Activated CD8-positive, alpha-beta memory T cell treated with anti-CD3 and anti-CD28 coated beads for 48 hours (primary cell): ENCODE measurements around the gene CSNK1G1.

Experiments
- DNase-seq, 3 experiments: peaks; one replicate each; pipeline ENCODE4 v3.0.0-alpha.2; 2020; ENCODE audit warnings: low read depth in 2 of 3, low spot score in 2 of 3

Gene CSNK1G1

DNA sequence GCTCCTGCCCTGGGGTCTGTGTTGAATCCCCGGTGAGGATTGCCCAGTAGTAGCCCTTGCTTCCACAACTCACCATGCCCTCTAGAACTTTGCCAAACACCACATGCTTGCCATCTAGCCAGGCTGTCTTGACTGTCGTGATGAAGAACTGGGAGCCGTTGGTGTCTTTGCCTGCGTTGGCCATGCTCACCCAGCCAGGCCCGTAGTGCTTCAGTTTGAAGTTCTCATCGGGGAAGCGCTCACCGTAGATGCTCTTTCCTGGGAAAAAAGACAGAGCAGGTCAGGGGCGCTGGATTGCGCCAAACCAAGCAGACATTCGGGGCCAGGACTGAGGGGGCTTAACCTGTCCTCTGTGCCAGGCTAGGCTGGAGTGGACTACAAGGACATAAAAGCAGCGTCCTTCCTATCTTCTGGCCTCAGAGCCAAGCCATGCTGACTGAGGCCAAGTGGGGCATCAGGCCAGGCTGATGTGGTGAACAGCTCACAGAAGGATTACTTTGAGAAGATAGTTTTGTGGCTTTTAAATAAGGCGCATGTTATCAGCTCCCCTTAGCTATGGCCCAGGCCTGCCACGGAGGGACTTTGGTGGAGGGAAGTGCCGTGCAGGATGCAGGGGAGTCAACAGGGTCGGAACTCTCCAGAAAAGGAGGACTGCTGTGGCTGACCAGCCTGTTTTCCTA lies 199.2 kb downstream of the CSNK1G1 start:
- DNase-seq: no peak

DNA sequence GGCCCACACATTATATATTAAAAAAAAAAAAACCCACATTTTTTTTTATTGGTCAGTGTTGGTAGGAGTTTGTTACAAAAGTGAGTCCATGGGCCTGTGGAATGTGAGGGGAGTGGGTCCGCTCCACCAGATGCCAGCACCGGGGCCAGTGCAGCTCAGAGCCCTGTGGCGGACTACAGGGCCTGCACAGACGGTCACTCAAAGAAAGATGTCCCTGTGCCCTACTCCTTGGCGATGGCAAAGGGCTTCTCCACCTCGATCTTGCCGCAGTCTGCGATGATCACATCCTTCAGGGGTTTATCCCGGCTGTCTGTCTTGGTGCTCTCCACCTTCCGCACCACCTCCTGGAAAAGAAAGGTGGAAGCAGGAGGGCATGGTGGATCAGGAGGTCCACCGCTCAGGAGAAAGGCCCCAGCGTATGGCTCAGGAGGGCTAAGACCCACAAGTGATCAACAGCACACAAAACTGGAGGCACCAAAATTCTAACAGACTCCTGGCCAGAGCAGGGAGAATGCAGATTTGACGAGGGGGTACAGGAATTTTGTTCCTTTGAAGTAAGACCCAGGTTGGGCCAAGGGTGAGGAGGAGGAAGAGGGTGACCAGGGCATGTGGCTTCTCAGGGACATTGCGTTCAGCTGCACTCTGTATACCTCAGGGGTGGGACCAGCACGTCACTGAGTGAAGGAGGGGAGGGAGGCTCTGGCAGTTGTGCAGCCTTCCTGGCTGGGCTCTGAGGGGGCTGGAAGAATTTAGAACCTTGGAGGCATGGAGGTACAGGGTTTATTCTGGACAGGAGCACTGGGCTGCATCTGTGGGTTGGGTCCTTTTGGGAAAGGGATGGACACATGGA lies 199.9 kb downstream of the CSNK1G1 start:
- DNase-seq: no peak

DNA sequence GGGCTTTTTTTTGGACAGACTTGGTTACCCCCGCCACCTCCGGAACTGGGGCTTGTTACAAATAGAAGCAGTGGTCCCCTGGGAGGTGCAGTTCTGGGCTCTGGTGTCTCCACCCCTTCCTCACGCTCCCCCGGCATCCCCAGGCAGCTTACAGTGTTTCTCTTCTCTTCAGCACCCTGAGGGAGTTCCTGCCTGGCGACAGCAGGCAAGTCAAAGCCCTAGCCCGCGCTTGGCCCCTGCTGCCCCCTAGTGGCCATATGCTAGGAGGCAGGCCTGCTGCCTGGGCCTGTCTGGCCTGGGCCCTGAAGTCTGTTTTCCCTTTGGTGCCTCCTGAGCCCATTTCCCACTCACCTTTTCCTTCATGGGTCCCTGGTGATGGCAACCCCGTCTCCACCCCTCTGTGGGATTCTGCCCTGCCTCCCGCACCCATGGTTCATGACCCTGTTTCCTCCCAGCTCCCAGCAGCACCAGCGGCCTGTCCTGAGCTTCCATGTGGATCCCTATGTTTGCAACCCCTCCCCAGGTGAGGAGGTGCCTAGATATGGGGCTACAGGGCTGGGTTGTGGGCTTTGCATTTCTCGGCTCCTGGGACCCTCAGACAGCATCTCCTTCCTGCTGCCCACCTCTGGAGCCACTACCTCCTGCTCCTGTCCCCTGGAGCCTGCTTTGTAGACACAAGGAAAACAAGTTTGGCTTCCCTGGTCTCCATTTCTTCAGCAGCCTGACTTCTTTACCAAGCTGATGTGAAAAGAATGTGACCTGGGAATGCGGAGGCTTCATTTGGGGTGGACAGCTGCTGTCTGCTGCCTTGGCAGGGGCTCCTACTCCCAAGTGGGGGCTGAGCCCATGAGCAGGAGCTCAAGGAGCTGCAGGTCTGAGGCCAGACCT lies 202.2 kb downstream of the CSNK1G1 start:
- DNase-seq: peak; percentile 77 to 94 (median 94)

DNA sequence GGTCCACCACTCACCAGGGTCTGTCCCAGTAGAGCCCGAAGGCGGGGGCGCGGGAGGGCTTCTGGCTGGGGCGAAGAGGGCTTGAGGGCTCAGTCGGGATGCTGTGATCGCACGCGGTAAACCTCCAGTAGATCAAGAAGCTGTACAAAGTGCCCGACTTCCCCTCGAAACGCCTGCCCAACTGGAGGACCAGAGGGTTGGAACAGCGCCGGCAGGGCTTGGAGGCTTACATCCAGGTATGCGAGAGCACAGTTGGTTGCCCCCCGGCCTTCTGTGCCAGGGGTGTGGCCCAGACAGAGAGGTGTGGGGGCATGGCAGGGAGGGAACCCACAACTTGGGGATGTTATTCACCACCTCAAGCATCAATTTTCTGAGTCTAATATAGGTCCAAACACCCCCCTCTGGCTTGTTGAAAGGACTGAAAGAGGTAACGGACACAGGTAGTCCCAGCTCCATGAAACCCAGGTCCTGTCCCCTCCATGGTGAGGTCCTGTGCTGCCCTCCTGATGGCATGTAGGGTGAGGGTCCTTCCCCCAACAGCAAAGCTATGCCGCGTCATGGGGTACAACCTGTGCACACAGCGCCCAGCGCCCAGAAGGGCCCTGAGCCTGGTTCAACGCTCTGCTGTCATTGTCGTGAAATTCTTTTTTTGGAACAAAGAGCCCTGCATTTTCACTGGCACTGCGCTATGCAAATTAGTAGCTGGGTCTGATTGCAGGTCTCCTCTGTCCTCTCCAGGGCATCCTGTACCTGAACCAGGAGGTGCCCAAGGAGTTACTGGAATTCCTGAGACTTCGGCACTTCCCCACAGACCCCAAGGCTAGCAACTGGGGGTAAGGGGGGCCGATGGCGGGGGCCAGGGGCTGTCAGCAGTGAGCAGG lies 203.2 kb downstream of the CSNK1G1 start:
- DNase-seq: no peak

DNA sequence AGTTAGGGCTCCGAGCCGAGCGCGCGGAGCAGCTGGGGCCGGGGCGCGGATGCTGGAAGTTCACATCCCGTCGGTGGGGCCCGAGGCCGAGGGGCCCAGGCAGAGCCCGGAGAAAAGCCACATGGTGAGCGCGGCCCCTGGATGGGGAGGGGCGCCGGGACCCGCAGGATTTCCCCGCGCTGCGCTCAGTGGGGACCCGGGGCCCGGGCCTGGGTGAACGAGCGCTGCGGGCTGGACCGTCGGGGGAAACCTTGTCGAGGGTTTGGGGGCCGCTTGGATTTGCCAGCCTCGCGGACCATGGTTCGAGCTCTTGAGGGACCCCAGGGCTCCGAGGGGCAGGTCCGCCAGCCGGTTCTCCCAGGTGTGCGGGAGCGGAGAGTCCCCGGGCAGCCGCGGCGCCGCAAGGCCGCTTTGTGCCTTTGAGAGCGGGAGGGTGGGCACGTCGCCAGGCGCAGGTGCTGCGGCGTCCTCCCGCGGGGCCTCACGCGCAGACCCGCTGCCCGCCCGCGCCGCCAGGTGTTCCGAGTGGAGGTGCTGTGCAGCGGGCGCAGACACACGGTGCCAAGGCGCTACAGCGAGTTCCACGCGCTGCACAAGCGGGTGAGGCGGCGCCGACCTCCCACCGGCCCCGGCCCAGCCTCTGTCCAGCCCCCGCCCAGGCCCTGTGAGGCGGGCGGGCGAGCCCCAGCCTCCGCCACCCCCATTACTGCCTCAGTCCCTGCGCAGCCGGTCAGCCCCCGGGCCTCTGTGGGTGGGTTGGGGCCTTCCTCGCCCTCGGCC lies 204.1 kb downstream of the CSNK1G1 start, which contains the start of gene SNX22:
Gene SNX22 (plus strand): TSS at position 5 of the 780 bp plus-strand sequence. CDS start 45 bp downstream, at position 50.
- DNase-seq: no peak

DNA sequence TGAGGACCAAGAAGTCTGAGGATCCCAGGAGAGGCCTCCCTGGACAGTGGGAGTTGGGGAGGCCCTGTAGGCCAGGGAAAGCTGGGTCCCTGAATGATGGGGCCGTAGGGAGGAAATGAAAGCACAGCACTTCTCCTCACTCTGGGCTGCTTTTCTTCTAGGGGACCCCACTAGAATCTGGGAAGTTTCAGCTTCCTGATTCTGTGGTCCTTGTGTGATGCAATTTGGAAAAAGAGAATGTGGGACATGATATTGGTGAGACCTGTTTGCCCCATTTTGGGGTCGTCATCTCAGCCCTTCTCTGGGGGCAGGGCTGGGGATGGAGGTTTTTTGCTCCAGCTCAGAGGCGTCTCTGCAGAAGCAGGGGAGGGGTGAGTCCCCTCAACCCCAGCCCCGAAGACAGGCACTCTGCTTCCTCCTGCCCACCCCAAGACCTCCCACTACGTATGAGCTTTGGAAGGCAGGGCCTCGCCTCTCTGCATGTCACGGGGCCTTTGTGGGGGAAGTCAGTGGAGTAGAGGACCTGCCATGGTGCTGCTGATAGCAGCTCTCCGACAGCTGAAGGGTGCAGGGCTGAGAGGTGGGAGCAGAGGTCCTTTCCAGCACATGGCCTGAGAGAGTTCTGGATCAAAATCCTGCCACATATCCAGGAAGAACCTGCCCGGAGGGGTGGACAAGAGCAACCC lies 205.9 kb downstream of the CSNK1G1 start:
- no peak for DNase-seq

DNA sequence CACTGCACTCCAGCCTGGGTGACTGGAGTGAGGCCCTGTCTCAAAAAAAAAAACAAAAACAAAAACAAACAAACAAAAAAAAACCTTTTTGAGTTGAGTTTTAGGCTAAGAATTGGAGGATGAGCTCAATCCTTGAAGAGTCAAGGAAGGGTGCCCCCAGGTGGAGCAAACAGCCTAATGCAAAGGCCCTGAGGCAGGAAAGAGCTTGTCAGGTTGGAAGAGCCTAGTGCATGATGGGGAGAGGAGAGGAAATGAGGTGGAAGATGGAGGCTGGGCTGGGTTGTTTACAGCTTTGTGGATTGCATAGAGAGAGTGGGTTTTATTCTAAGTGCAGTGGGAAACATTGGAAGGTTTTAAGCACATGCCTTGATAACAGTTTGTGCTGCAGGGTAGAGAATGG lies 206.5 kb downstream of the CSNK1G1 start:
- DNase-seq: no peak

DNA sequence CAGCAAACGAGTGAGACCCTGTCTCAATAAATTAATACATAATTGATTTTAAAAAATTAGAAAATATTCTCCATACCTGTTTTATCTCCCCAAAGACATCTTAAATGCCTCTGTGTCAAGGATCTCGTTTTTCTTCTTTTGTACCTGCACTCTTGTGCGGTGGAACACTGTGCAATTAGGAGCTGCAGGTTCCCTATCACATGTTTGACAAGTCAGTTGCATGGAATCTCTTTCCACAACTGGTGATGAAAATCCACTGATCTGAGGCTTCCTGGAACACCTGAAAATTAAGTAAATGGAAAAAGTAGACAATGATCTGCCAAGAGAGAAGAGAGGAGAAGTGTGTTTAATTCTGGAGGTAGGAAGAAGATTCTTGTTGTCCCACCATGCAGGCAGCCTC lies 207.4 kb downstream of the CSNK1G1 start:
- no peak for DNase-seq

DNA sequence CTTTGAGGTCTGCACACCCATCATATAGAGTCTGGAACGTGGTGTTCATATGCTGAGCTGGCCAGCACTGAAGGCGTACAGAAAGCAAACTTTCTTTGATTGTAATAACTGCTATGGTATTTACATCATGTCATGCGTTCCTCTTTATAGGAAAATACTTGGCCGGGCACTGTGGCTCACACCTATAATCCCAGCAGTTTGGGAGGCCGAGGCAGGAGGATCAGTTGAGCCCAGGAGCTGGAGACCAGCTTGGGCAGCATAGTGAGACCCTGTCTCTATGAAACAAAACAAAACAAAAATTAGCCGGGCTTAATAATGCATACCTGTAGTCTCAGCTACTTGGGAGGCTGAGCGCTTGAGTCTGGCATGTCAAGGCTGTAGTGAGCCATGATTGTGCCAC lies 207.8 kb downstream of the CSNK1G1 start:
- no peak for DNase-seq

DNA sequence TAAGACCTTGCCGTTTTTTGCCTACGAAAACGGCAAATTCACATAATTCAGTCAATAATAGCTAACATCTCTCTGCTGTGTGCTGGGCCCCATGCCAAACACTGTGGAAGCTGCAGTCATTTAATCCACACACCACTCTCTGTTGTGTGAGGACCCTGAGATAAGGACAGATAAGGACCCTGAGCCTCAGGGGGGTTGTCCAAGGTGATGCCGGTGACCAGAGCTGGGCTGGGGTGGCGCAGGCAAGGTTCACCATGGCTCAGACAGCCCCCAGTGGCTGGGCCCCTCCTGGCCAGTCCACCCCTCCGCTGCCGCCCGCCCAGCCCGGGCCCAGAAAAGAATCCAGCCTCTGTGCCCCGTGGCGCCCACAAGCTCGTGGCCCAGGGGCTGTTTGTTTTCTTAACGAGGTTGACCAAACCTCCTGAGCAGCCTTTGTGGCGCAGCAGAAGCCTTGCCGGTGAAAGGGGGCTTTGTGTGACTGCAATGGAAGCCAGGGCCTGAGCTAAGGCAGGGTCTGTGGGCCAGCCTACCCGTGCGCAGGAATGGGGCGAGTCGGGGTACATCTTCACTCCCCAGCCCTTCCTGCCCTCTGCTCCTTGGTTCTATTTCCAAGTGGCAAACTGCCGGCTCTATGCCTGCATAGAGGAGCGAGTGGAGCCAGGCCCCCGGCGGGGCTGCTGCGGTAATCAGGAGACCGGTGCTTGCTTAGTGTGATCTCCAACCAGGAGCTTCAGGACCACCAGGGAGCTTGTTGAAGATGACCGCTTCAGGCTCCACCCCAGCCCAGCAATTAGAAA lies 208.9 kb downstream of the CSNK1G1 start:
- DNase-seq: no peak

DNA sequence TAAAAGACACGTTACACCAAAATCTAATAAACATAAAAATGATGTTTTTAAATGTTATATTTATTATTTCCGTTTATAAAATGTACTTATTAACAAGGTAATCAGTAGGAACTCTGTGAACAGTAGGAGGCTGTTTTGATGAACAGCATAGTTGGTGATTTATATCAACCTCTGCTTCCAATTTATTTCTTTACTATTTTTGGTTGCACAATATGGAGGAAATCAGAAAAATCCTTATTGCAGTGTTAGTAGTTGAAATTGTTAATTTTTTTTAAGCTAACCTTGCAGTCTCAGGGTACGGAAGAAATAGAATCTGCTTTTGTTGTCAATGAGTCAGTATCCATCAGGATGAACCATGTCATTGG lies 209.5 kb downstream of the CSNK1G1 start:
- DNase-seq: no peak

DNA sequence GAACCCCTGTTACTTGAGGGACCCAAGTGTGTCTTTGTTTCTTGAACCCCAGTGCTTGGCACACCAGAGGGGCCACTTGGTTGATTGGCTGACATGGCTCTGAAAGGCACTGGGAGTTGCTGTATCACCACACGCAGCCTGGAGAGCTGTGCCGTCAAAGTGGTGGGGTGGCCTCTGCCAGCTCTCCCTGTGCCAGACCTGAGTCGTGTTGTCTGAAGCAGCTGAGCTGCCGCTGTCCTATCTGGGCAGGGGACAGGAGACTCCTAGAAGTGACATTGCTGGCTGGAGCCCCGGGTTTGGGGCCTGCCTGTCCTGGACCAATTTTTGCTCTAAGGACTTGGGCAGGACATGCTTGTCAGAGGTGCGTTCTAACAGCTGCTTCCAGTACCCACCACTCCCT lies 209.9 kb downstream of the CSNK1G1 start:
- no peak for DNase-seq

DNA sequence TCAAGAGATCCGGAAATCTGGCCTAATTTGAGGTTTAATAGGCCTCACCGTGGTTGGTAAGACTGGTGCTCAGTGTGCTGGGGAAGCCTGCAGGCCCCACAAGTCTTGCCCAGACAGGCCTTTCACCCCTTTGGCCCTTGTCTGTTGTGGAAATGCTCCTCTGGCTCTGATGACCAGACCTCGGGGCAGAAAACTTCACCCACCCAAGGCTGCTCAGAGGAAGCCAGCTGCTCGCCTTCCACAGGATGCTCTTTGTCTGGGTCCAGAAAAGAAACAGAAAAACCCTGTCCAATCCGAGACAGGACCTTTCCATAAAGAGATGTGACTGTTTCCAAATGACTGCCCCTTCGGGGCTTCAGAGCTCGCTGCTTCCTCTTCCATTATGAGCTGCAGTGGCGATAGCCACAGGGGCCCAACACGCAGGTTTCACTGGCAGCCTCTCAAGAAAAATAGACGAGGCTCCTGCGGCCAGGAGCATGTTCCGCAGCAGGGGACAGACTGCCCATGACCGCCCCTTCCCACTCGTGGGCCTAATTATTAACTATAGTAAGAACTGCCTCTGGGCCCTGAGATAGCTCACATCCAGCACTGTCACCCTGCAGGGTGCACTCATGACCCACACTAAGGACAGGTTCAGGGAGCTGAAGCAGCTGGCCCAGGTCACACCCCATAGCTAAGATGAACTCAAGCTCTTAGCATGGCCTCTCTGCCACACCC lies 211.2 kb downstream of the CSNK1G1 start:
- DNase-seq: no peak

DNA sequence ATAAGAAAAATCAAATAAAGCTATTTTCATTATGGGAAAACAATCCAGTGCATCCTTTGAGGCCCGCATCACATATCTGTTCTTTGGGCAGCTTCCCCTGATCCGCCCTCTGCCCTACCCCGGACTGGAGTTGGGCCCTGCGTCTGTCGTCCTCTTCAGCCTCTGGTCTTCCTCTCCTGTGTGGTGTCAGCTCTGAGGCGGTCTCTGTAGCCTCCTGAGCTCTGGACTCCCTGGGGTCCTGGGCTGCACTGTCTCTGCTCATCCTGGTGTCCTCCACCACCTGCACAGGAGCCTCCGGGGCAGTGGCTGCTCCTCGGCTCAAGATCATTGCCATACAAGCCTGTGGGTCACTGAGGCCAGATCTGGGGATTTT lies 211.8 kb downstream of the CSNK1G1 start:
- no peak for DNase-seq

DNA sequence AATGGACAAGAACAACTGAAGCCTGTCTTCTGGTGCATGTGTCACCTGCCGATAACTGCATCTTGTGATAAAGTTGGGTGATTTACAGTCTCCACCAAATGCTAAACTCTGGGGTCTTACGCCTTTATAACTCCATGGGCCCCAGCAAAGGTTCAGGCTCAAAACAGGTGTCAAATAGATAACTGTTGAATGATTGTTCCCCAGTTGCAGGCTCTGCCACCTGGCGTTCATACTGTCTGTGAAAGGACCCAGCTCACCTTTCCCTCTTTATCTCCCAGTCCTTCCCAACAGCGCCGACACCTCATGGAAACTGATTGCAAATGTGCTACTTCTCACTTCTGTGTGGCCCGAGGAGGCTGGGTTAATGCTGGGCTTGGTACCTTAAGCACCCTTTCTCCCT lies 212.7 kb downstream of the CSNK1G1 start:
- DNase-seq: no peak

DNA sequence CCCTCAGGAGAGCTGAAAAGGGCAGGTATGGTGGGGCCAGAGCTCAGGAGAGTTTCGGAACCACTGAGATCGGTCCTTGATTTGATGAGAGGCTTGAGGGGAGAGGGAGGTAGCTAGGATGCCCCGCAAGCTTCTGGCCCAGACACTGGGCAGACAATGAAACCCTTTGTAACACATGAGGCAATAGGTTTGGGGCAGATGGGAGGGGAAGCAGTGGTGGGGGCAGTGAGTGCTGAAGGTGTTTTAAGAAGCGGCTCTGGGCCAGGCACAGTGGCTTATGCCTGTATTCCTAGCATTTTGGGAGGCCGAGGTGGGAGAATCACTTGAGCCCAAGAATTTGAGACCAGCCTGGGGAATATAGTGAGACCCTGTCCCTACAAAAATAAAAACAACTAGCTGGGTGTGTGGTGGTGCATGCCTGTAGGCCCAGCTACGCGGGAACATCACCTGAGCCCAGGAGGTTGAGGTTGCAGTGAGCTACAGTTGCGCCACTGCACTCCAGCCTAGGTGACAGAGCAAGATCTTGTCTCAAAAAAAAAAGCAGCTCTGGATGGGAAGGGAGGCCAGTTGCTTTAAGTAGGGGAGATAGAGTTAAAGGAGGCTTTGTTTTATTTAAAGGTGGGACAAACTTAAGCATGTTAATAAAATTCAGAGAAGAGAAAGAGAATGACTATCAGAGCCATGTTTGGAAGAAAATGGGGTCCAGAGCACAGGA lies 214.0 kb downstream of the CSNK1G1 start:
- DNase-seq: no peak

DNA sequence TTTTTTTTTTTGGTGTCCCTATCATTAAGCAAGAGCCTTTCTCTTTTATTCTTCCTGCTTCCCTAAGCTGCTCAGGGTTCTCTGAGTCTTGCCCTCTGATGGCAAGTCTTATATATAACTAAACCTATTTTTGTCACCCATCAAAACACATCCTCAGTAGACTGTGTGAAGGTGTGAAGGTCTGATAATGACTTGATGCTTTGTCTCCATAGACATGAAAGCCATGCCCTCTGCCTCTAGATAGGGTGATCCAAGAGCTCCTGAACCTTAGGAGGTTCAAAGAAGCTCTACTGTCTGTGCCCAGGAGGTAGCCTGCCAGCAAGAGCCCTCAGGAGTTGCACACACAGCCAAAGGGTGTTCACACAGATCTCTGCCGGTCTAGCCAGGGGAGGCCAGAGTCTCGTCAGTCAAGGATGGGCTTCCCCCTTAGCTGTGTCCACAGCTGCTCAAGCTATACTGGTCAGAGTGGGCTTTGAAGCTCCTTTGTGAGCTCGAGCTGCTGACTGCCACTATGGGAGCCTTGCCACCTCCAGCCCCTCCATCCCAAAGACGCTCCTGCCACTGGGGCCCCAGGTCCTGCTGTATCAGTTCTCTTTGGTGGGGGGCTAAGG lies 217.5 kb downstream of the CSNK1G1 start:
- DNase-seq: no peak
